Stomach smooth muscle (tissue), 2 donors: ENCODE results near the gene PPP6R3.

ENCODE experiments used
- H3K27ac ChIP-seq: one replicate; pipeline ENCODE4 v1.7.0; 2013; ENCODE audit warnings: mild to moderate bottlenecking, low read length, inconsistent platforms
- H3K27me3 ChIP-seq, 2 donors: one replicate each; pipeline ENCODE4 v1.7.0; 2013; ENCODE audit warnings: low read length in 2 of 2; ENCODE audit not compliant: insufficient read depth in 2 of 2, control insufficient read depth in 1 of 2
- H3K36me3 ChIP-seq, 2 donors: one replicate each; pipeline ENCODE4 v1.7.0; 2013; ENCODE audit warnings: low read length in 2 of 2; ENCODE audit not compliant: control insufficient read depth in 2 of 2, insufficient read depth in 2 of 2
- H3K4me1 ChIP-seq: one replicate; pipeline ENCODE4 v1.7.0; 2013; ENCODE audit warnings: low read length; ENCODE audit not compliant: control insufficient read depth, insufficient read depth
- H3K4me3 ChIP-seq, 2 donors: one replicate each; pipeline ENCODE4 v1.7.0; 2013; ENCODE audit warnings: low read length in 2 of 2
- H3K9ac ChIP-seq, 2 donors: one replicate each; pipeline ENCODE4 v1.7.0; 2013; ENCODE audit warnings: low read length in 2 of 2, mild to moderate bottlenecking in 1 of 2
- H3K9me3 ChIP-seq, 2 donors: one replicate each; pipeline ENCODE4 v1.7.0; 2013; ENCODE audit warnings: low read length in 2 of 2; ENCODE audit not compliant: control insufficient read depth in 2 of 2
- donor health status: healthy.
- donor health status: Pancreatic carcinoma.

The PPP6R3 gene

GRCh38 chr11:68658661-68659060, 198.1 kb downstream of the PPP6R3 start:
- Histone ChIP-seq H3K4me3 (no peak overlapping the region), H3K9me3 (peaks cover 3 to 5% of the 10 kb centered on the region in 2 donors), H3K27ac (no peak overlapping the region), H3K36me3 (no peaks in the 10 kb centered on the region), H3K9ac (no peak overlapping the region), H3K27me3 (peaks cover 4 to 5% of the 10 kb centered on the region in 2 donors), H3K4me1 (no peaks in the 10 kb centered on the region)

GRCh38 chr11:68659158-68659921, 198.8 kb downstream of the PPP6R3 start:
- Histone ChIP-seq H3K36me3 (no peaks in the 10 kb centered on the region), H3K27ac (no peak overlapping the region), H3K27me3 (peaks cover 5 to 6% of the 10 kb centered on the region in 2 donors), H3K4me3 (no peak overlapping the region), H3K4me1 (no peaks in the 10 kb centered on the region), H3K9ac (no peak overlapping the region), H3K9me3 (peaks cover 3 to 5% of the 10 kb centered on the region in 2 donors)

- Histone ChIP-seq H3K4me1 (no peaks in the 10 kb centered on the region), H3K9me3 (peaks cover 0 to 5% of the 10 kb centered on the region in 2 donors), H3K27ac (no peak overlapping the region), H3K9ac (no peak overlapping the region), H3K27me3 (peaks cover 5 to 11% of the 10 kb centered on the region in 2 donors), H3K36me3 (no peaks in the 10 kb centered on the region), H3K4me3 (no peak overlapping the region)
Observed at GRCh38 chr11:68660066-68660810, 199.7 kb downstream of the PPP6R3 start.

GRCh38 chr11:68661014-68661413, 200.5 kb downstream of the PPP6R3 start:
- no peak overlapping the region for H3K27ac ChIP-seq
- H3K27me3 ChIP-seq: peaks cover 5 to 10% of the 10 kb centered on the region in 2 donors
- no peak overlapping the region for H3K9ac ChIP-seq
- no peaks in the 10 kb centered on the region for H3K36me3 ChIP-seq
- no peak overlapping the region for H3K4me3 ChIP-seq
- H3K4me1 ChIP-seq: no peaks in the 10 kb centered on the region
- no peaks in the 10 kb centered on the region for H3K9me3 ChIP-seq

GRCh38 chr11:68661697-68662603, 201.4 kb downstream of the PPP6R3 start:
- H3K4me1 ChIP-seq: no peaks in the 10 kb centered on the region
- no peak overlapping the region for H3K4me3 ChIP-seq
- no peaks in the 10 kb centered on the region for H3K36me3 ChIP-seq
- H3K27me3 ChIP-seq: peaks cover 9 to 11% of the 10 kb centered on the region in 2 donors
- no peak overlapping the region for H3K27ac ChIP-seq
- H3K9ac ChIP-seq: no peak overlapping the region
- H3K9me3 ChIP-seq: no peaks in the 10 kb centered on the region

GRCh38 chr11:68663482-68664010, 203.0 kb downstream of the PPP6R3 start:
- Histone ChIP-seq H3K27ac (no peak overlapping the region), H3K27me3 (peaks cover 9 to 11% of the 10 kb centered on the region in 2 donors), H3K9ac (no peak overlapping the region), H3K4me1 (no peaks in the 10 kb centered on the region), H3K36me3 (no peaks in the 10 kb centered on the region), H3K4me3 (no peak overlapping the region), H3K9me3 (no peaks in the 10 kb centered on the region)

- Histone ChIP-seq H3K36me3 (no peaks in the 10 kb centered on the region), H3K4me1 (no peaks in the 10 kb centered on the region), H3K9ac (no peak overlapping the region), H3K4me3 (no peak overlapping the region), H3K27me3 (peaks cover 9 to 11% of the 10 kb centered on the region in 2 donors), H3K9me3 (no peaks in the 10 kb centered on the region), H3K27ac (no peak overlapping the region)
Observed at GRCh38 chr11:68664141-68664540, 203.6 kb downstream of the PPP6R3 start.

GRCh38 chr11:68664906-68665305, 204.4 kb downstream of the PPP6R3 start:
- Histone ChIP-seq H3K27me3 (peaks cover 9 to 11% of the 10 kb centered on the region in 2 donors), H3K27ac (no peak overlapping the region), H3K9me3 (no peaks in the 10 kb centered on the region), H3K4me3 (no peak overlapping the region), H3K36me3 (no peaks in the 10 kb centered on the region), H3K9ac (no peak overlapping the region), H3K4me1 (no peaks in the 10 kb centered on the region)
